GM18526 (cell line): ENCODE results near the gene VPS35L.

ENCODE experiments used
- POLR2A ChIP-seq: IDR thresholded peaks from 3 replicates; pipeline ENCODE4 v1.6.1; 2011; ENCODE audit not compliant: insufficient read length; ENCODE audit errors: extremely low read depth

Gene VPS35L

GRCh38 chr16:19524356-19524615 lies 31.2 kb upstream of the VPS35L start:
- no peak for TF ChIP-seq POLR2A

GRCh38 chr16:19524616-19525384 lies 30.7 kb upstream of the VPS35L start:
- TF ChIP-seq POLR2A: no peak

- TF ChIP-seq POLR2A: no peak
Measured at GRCh38 chr16:19525385-19525723, 30.1 kb upstream of the VPS35L start.

- no peak for TF ChIP-seq POLR2A
Measured at GRCh38 chr16:19527161-19527560, 28.3 kb upstream of the VPS35L start.

- no peak for TF ChIP-seq POLR2A
Measured at GRCh38 chr16:19528666-19529065, 26.8 kb upstream of the VPS35L start.

- no peak for TF ChIP-seq POLR2A
Measured at GRCh38 chr16:19532601-19533000, 22.9 kb upstream of the VPS35L start.

GRCh38 chr16:19540241-19540970 lies 15.1 kb upstream of the VPS35L start:
- TF ChIP-seq POLR2A: no peak

- TF ChIP-seq POLR2A: no peak
Measured at GRCh38 chr16:19542138-19542821, 13.2 kb upstream of the VPS35L start.

- no peak for TF ChIP-seq POLR2A
Measured at GRCh38 chr16:19548144-19548543, 7.4 kb upstream of the VPS35L start.

GRCh38 chr16:19549673-19550072 lies 5.8 kb upstream of the VPS35L start:
- no peak for TF ChIP-seq POLR2A

GRCh38 chr16:19555938-19556771 lies 652 bp downstream of the VPS35L start:
- no peak for TF ChIP-seq POLR2A

- no peak for TF ChIP-seq POLR2A
Measured at GRCh38 chr16:19559242-19559910, 3.9 kb downstream of the VPS35L start.

GRCh38 chr16:19560078-19560477 lies 4.6 kb downstream of the VPS35L start:
- no peak for TF ChIP-seq POLR2A

- no peak for TF ChIP-seq POLR2A
Measured at GRCh38 chr16:19563377-19563776, 7.9 kb downstream of the VPS35L start.

- TF ChIP-seq POLR2A: no peak
Measured at GRCh38 chr16:19566362-19566761, 10.9 kb downstream of the VPS35L start.
